Measurements from ENCODE around the gene CDH7.

Gene CDH7

GRCh38 chr18:65936678-65937077 lies 185.9 kb downstream of the CDH7 start:
- H3K9me3 Mint-ChIP-seq, result peaks cover 23% of the 10 kb centered on the region
- no peak overlapping the region for H3K4me3 Mint-ChIP-seq
- no peaks in the 10 kb centered on the region for H3K4me1 Mint-ChIP-seq
- no peaks in the 10 kb centered on the region for H3K27me3 Mint-ChIP-seq
- H3K36me3 Mint-ChIP-seq, result no peaks in the 10 kb centered on the region
- H3K27ac Mint-ChIP-seq, result no peak overlapping the region

- no peak overlapping the region for H3K4me3 Mint-ChIP-seq
- no peaks in the 10 kb centered on the region for H3K36me3 Mint-ChIP-seq
- H3K27ac Mint-ChIP-seq, result no peak overlapping the region
- peaks cover 23% of the 10 kb centered on the region for H3K9me3 Mint-ChIP-seq
- no peaks in the 10 kb centered on the region for H3K4me1 Mint-ChIP-seq
- H3K27me3 Mint-ChIP-seq, result no peaks in the 10 kb centered on the region
Observed at GRCh38 chr18:65937180-65937579, 186.4 kb downstream of the CDH7 start.

GRCh38 chr18:65938592-65939372 lies 188.0 kb downstream of the CDH7 start:
- H3K9me3 Mint-ChIP-seq, result peaks cover 23% of the 10 kb centered on the region
- no peak overlapping the region for H3K4me3 Mint-ChIP-seq
- H3K4me1 Mint-ChIP-seq, result no peaks in the 10 kb centered on the region
- no peaks in the 10 kb centered on the region for H3K27me3 Mint-ChIP-seq
- no peak overlapping the region for H3K27ac Mint-ChIP-seq
- no peaks in the 10 kb centered on the region for H3K36me3 Mint-ChIP-seq
